ENCODE results near the gene SLC17A8.

DNA sequence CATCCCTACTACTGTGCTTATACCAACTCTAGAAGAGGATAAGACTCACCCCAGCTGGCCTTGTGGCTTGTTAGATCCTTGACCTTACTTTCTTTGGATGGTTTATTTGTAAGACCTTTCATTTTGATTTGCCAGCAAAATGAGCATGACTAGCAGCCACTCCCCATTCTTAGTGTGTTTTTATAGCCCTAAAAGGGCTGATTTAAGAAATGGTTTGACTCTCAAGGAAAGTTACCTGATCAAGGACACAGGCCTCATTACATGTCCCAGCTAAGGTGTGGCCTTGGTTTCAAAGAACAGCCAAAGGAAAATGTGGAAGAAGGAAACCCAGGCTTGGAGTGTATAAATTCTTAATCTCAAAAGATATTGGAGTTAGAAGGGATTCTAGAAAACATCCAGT, 41.4 kb downstream of the SLC17A8 start:
- no peak for TF ChIP-seq CTCF (IDR thresholded peaks at IDR 0.05; ENCODE audit: low read depth, low read length, missing input control)
- TF ChIP-seq, protein P1, sequence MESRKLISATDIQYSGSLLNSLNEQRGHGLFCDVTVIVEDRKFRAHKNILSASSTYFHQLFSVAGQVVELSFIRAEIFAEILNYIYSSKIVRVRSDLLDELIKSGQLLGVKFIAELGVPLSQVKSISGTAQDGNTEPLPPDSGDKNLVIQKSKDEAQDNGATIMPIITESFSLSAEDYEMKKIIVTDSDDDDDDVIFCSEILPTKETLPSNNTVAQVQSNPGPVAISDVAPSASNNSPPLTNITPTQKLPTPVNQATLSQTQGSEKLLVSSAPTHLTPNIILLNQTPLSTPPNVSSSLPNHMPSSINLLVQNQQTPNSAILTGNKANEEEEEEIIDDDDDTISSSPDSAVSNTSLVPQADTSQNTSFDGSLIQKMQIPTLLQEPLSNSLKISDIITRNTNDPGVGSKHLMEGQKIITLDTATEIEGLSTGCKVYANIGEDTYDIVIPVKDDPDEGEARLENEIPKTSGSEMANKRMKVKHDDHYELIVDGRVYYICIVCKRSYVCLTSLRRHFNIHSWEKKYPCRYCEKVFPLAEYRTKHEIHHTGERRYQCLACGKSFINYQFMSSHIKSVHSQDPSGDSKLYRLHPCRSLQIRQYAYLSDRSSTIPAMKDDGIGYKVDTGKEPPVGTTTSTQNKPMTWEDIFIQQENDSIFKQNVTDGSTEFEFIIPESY (IDR thresholded peaks at IDR 0.05), result no peak
- TF ChIP-seq, protein P2, sequence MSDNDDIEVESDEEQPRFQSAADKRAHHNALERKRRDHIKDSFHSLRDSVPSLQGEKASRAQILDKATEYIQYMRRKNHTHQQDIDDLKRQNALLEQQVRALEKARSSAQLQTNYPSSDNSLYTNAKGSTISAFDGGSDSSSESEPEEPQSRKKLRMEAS (IDR thresholded peaks at IDR 0.05), result no peak
- TF ChIP-seq JUND (IDR thresholded peaks at IDR 0.05), result no peak
- TF ChIP-seq ATF3 (IDR thresholded peaks at IDR 0.05), result no peak
- TF ChIP-seq TAF1 (conservative IDR thresholded peaks at IDR 0.05), result no peak
- no peak for TF ChIP-seq HNF4G (IDR thresholded peaks at IDR 0.05)
- TF ChIP-seq RAD21 (IDR thresholded peaks at IDR 0.05), result no peak

Data from liver (tissue), 3 donors.